Upper lobe of right lung (tissue), 1 donor: ENCODE data around the gene XYLT1. TPM values are rescaled to one million over a fixed set of nuclear protein-coding genes. Genes with fewer than 3 reads are reported as not detected.

Experiments used
- ATAC-seq: fragments of 200-7000 bp; cut with Tn5 transposase; one replicate; pipeline ENCODE4 v1.9.1; 2020; ENCODE audit warnings: mild to moderate bottlenecking, moderate library complexity
- DNase-seq: peaks from one replicate; pipeline ENCODE4 v3.0.0-alpha.2; 2020
- H3K27ac ChIP-seq: fragments of 200-600 bp; one replicate; pipeline ENCODE4 v1.8.0; 2022
- H3K27me3 ChIP-seq: fragments of 200-600 bp; one replicate; pipeline ENCODE4 v1.8.0; 2022; ENCODE audit warnings: mild to moderate bottlenecking
- H3K36me3 ChIP-seq: fragments of 200-600 bp; one replicate; pipeline ENCODE4 v1.8.0; 2022
- H3K4me1 ChIP-seq: fragments of 200-600 bp; one replicate; pipeline ENCODE4 v1.8.0; 2022
- H3K4me3 ChIP-seq: fragments of 200-600 bp; one replicate; pipeline ENCODE4 v1.8.0; 2022; ENCODE audit warnings: mild to moderate bottlenecking
- H3K9me3 ChIP-seq: fragments of 200-600 bp; one replicate; pipeline ENCODE4 v1.8.0; 2022
- intact Hi-C: fragments of 100-400 bp; cut with DNase I; formaldehyde crosslinking; loops from one replicate; pipeline ENCODE4 v1.11.0; 2022
- total RNA-seq: library from RNA; stranded (reverse); fragmentation: NEBNext Ultra II Directional; extraction: Animal tissue kit (Norgen Biotek cat#: 25700); gene quantifications from one replicate; pipeline ENCODE4 v1.2.1, GENCODE V29; 2021
- TF ChIP-seq, protein P1 (sequence below): fragments of 200-600 bp; IDR thresholded peaks from one replicate; pipeline ENCODE4 v1.8.0; 2022; ENCODE audit warnings: antibody characterized with exemption
- donor health status: DM: no; HTN: yes; CAD: no; lungs with severe emphysema.

Gene XYLT1
- total RNA-seq, 1 donor from 2014 or later = 12.1 TPM

DNA sequence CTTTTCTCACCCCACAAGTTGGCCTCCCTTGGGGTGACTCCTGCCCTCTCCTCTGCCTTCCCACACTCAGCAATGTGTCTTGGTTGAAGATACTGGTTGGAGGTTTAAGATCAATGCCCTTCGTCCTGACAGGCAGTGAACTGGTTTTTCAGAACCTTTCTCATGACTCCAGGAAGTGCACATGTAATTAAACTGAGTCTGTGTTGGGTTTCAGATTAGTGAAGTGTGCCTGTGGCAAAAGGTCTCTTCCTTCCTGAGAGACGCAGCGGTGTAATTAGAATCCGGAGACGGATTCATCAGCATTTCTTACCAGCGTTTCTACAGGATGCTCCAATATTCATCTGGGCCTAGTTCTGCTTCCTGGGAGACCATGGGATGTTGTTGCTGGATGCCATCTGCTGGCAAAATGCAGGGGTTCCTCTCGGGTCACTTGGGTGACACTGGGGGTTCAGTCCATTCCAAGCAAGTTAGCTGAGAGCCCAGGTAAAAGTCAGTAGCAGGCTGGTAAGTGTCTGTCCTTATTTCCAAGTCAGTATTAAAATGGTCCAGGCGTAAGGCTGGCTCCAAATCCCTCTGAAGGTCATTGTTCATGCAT lies 233.3 kb downstream of the XYLT1 start:
- no peaks in the 10 kb centered on the region for H3K36me3 ChIP-seq
- intact Hi-C loops = no loop called here
- no peaks in the 10 kb centered on the region for H3K27me3 ChIP-seq
- no peak overlapping the region for H3K4me3 ChIP-seq
- ATAC-seq = peak; percentile 12
- no peak overlapping the region for H3K27ac ChIP-seq
- TF ChIP-seq, protein P1, sequence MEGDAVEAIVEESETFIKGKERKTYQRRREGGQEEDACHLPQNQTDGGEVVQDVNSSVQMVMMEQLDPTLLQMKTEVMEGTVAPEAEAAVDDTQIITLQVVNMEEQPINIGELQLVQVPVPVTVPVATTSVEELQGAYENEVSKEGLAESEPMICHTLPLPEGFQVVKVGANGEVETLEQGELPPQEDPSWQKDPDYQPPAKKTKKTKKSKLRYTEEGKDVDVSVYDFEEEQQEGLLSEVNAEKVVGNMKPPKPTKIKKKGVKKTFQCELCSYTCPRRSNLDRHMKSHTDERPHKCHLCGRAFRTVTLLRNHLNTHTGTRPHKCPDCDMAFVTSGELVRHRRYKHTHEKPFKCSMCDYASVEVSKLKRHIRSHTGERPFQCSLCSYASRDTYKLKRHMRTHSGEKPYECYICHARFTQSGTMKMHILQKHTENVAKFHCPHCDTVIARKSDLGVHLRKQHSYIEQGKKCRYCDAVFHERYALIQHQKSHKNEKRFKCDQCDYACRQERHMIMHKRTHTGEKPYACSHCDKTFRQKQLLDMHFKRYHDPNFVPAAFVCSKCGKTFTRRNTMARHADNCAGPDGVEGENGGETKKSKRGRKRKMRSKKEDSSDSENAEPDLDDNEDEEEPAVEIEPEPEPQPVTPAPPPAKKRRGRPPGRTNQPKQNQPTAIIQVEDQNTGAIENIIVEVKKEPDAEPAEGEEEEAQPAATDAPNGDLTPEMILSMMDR = no peak
- no peak for DNase-seq
- H3K4me1 ChIP-seq = no peaks in the 10 kb centered on the region
- H3K9me3 ChIP-seq = no peaks in the 10 kb centered on the region

DNA sequence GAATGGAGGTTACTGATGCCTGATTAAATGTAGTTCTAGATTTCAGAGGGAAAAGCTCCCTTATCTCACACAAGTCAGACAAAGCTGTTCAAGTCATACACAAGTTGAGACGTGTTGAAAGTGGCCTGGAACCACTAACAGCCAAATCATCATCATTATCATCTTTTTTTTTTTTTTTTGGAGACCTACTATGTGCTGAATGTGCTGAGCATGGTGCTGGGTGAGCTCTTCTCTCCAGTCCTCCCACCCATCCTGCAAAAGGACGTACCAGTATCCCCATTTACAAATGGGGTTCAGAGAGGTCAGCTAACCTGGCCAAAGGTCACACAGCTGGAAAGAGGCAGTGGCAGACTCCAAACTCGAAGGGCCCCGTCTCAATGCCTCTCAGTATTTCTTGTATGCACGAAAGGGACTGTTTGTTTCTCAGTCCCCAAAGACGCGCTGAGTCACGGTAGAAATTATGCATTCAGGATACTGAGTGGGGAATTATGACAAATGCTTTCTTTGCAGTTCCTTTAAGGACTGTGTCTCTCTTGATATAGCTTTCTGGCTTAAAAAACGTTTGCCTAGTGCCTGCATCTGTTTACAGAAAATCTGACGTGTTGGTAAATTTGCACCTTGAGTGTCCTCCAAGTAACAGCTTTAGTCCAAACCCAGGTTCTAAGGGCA lies 235.5 kb downstream of the XYLT1 start:
- DNase-seq (no peak), ATAC-seq (no peak)
- TF ChIP-seq, protein P1 = no peak
- intact Hi-C loops = no loop called here
- H3K27ac ChIP-seq = no peak overlapping the region
- H3K36me3 ChIP-seq = no peaks in the 10 kb centered on the region
- H3K4me1 ChIP-seq = no peaks in the 10 kb centered on the region
- no peak overlapping the region for H3K4me3 ChIP-seq
- H3K9me3 ChIP-seq = no peaks in the 10 kb centered on the region
- H3K27me3 ChIP-seq = no peaks in the 10 kb centered on the region

DNA sequence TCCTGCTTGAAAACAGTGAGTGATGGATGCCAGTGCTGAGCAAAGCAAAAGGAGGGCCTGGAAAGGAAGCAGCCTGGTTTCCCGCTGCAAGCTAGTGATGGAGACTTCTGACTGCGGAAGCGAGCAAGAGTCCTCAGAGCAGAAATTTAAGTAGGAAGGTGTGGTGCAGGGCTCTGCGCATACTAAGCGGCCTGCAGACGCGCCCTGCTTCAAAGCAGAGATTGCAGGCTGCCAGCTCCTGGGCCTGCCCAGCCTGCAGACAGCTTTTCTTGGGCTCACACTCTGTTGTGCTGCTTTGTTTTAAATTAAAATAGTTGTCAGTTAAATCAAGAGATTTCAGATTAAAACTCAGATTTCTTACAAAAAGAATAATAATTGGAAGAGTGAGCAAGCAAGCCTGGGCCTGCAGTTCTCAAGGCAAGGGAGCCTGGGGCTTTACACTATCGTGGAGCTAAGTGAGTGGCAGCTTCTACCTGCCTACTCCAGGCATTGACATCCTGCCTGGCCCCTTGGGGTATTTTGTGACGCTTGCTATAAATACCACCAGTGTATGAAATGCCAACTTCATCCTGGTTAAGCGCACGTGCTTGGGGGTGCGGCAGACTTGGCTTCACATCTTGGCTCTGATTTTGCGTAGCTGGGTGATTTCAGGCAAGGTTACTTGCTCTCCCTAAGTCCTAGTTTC lies 237.3 kb downstream of the XYLT1 start:
- TF ChIP-seq, protein P1 = no peak
- DNase-seq (no peak), ATAC-seq (no peak)
- intact Hi-C loops = no loop called here
- Histone ChIP-seq H3K9me3 (no peaks in the 10 kb centered on the region), H3K36me3 (no peaks in the 10 kb centered on the region), H3K27me3 (no peaks in the 10 kb centered on the region), H3K27ac (no peak overlapping the region), H3K4me3 (no peak overlapping the region), H3K4me1 (no peaks in the 10 kb centered on the region)

DNA sequence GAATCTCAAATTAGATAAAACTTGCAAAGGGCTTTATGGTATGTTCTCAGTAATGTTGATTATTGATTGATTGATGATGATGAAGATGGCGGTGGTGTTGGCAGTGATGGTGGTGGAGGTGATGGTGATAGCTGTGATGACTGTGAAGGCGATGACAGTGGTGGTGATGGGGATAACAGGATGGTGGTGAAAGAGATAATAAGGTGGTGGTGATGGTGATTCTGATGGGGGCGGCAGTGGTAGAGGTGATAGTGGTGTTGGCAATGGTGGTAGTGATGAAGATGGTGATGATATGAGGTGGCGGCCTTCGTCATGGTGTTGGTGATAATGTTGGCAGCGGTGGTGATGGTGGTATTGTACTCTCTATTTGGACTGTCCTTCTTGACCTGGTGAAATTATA lies 238.3 kb downstream of the XYLT1 start:
- no peaks in the 10 kb centered on the region for H3K9me3 ChIP-seq
- DNase-seq = no peak
- H3K36me3 ChIP-seq = no peaks in the 10 kb centered on the region
- H3K4me3 ChIP-seq = no peak overlapping the region
- no peak overlapping the region for H3K27ac ChIP-seq
- H3K4me1 ChIP-seq = no peaks in the 10 kb centered on the region
- intact Hi-C loops = no loop called here
- TF ChIP-seq, protein P1 = no peak
- no peak for ATAC-seq
- no peaks in the 10 kb centered on the region for H3K27me3 ChIP-seq

DNA sequence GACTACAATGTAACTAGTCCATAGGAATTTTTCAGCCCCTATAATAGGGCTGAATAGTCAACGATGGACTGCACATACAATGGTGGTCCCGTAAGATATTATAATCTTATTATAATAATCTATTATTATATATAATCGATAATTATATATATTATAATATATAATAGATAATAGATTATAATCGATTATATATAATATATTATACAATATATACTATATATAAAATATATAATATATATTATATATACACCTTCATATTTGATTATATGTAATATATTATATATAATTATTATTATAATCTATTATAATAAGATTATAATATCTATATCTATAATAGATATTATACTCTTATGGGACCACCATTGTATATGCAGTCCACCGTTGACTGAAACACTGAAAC lies 238.8 kb downstream of the XYLT1 start:
- DNase-seq = no peak
- Histone ChIP-seq H3K9me3 (no peaks in the 10 kb centered on the region), H3K4me1 (no peaks in the 10 kb centered on the region), H3K27ac (no peak overlapping the region), H3K4me3 (no peak overlapping the region), H3K36me3 (no peaks in the 10 kb centered on the region), H3K27me3 (no peaks in the 10 kb centered on the region)
- ATAC-seq = no peak
- intact Hi-C loops = no loop called here
- TF ChIP-seq, protein P1 = no peak
